Activated CD8-positive, alpha-beta memory T cell treated with anti-CD3 and anti-CD28 coated beads, Interleukin-2, amount 50 U/mL, for 24 hours (primary cell): Measurements from ENCODE around the gene AOAH.
"Not testable (repeated sequence)": the region's sequence is repeated elsewhere in the genome, so short reads cannot be mapped to it uniquely, and the experiment has no call there.

Experiments
- DNase-seq: peaks from one replicate; pipeline ENCODE4 v3.0.0-alpha.2; 2020; ENCODE audit errors: extremely low read depth

Gene AOAH

DNA sequence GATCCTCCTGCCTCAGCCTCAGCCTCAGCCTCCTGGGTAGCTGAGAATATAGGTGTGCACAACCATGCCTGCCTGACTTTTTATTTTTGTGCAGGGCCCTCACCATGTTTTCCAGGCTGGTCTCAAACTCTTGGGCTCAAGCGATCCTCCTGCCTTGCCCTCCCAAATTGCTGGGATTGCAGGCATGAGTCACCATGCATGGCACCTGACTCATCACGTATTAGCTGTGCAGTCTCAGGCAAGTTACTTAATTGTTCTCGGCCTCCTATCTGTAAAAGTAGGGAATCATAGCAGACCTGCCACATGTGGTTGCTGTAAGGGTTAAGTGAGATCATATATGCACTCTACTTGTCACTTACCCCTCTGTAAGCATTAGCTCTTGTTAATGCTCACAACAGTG, 217.5 kb downstream of the AOAH start:
- DNase-seq: no peak

DNA sequence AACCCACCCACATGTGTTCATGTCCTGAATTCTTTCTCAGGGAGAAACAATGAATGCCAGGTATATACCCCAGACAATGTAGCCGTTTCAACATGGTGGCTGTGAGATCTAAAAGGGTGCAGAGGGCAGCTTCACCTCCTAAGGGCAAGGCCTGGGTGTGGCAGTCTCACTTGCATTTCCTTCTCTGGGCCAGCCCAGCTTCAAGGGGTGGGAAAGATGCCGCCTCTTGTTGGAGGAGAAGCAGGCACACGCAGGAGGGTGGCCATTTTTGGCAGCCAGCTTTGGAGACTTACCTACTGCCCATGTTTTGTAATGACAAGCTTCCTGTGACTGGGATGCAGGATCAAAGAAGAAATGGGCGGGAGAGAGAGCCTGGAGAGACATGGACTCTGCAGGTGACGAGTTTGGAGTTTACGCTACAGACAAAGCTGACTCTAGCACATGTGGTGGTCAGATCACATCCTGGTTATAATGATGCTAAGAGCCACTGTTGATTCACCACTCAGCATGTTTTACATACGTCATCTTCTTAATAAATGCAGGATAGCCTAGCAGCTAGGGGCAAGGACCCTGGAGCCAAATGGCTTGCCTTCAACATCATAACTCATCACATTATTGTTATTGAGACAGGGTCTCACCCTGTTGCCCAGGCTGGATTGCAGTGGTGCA, 218.0 kb downstream of the AOAH start:
- no peak for DNase-seq

DNA sequence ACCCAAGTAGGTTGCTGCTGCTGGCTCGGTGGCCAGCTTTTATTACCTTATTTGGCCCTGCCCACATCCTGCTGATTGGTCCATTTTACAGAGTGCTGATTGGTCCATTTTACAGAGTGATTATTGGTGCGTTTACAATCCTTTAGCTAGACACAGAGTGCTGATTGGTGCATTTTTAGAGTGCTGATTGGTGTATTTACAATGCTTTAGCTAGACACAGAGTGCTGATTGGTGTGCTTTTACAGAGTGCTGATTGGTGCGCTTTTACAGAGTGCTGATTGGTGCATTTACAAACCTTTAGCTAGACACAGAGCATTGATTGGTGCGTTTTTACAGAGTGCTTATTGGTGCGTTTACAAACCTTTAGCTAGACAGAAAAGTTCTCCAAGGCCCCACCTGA, 219.7 kb downstream of the AOAH start:
- not testable (repeated sequence) for DNase-seq

DNA sequence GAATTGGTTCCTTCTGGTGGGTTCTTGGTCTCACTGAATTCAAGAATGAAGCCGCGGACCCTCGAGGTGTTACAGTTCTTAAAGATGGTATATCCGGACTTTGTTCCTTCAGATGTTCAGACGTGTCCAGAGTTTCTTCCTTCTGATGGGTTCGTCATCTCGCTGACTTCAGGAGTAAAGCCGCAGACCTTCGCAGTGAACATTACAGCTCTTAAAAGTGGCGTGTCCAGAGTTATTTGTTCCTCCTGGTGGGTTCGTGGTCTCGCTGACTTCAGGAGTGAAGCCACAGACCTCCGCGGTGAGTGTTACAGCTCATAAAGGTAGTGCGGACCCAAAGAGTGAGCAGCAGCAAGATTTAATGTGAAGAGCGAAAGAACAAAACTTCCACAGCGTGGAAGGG, 220.1 kb downstream of the AOAH start:
- not testable (repeated sequence) for DNase-seq

DNA sequence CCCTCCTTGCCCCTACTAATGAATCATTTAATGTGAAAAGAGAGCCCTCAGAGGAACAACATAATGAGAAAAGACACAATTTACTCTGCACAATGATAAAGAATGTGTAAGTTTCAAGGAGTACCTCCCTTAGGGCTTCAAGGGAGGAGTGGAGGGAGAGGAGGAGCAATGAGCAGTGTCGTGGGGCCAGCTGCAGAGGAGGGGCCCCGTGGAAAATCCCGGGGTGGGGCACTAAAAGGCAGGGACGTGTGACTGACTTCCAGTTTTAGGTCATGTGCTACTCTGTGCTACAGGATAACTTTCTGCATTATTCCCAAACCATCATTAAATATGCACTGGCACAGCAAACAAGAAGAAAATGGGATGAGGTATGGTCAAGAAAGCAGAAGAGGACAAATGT, 226.5 kb downstream of the AOAH start:
- no peak for DNase-seq

DNA sequence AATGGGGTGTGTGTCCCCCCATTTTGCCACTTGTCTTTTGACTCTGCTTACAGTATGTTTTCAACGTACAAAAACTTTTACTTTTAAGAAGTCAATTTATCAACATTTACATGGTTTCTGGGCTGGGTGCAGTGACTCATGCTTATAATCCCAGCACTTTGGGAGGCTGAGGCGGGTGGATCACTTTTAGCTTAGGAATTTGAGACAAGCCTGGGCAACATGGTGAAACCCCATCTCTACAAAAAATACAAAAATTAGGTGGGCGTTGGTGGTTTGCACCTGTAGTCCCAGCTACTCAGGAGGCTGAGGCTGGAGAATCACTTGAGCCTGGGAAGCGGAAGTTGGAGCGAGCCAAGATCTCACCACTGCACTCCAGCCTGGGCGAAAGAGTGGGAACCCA, 227.1 kb downstream of the AOAH start:
- not testable (repeated sequence) for DNase-seq

DNA sequence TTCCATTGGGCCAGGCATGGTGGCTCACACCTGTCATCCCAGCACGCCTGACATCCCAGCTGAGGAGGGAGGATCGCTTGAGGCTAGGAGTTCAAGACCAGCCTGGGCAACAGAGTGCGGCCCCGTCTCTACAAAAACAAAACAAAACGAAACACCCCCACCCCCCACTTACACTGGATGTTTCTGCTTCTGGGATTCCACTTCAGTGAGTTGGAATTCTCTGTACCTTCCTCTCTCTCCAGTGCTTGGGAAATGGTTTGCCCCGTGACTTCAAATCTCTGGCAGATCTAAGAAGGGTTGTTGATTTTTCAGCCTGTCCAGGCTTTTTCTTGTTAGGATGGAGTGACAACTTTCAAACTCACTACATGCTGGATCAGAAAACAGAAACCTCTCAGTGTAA, 227.7 kb downstream of the AOAH start:
- DNase-seq: no peak

DNA sequence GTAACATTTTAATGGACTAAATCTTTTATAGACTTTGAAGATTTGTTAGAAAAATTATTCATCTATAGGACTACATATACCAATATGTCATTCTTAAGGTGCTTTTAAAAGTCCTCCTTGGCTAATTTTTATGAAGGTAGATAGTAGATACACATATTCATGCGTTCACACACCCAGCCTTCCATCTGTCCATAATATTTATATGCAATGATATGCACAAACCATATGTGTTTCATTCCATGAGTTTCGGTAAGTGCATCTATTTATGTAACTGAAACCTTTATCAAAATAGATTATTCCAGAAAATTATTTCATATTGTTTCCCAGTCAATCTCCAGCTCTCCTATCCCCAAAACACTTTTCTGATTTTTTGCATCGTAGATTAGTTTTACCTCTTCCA, 233.0 kb downstream of the AOAH start:
- no peak for DNase-seq

DNA sequence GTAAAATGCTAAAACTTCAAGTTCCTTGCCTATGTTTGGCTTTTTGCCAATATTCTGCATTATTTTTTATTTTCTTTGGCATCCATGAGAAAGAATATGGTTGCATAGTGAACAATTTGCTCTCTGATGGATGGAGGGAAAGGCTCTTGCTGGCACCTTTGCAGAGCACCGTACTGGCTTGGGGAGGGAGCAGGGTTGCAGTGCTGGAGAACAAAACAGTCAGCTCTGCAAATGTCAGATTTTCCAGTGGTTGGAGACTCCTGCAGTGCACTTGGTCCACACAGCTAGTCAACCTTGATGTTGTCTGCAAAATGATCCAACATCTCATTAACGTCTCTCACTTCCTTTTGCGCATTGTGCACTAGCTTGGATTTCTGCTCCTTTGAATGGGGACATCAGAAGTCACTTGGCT, 233.9 kb downstream of the AOAH start:
- no peak for DNase-seq

DNA sequence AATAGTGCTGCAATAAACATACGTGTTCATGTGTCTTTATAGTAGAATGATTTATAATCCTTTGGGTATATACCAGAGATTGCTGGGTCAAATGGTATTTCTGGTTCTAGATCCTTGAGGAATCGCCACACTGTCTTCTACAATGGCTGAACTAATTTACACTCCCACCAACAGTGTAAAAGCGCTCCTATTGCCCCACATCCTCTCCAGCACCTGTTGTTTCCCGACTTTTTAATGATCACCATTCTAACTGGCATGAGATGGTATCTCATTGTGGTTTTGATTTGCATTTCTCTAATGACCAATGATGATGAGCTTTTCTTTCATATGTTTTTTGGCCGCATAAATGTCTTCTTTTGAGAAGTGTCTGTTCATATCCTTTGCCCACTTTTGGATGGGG, 235.6 kb downstream of the AOAH start:
- DNase-seq: not testable (repeated sequence)

DNA sequence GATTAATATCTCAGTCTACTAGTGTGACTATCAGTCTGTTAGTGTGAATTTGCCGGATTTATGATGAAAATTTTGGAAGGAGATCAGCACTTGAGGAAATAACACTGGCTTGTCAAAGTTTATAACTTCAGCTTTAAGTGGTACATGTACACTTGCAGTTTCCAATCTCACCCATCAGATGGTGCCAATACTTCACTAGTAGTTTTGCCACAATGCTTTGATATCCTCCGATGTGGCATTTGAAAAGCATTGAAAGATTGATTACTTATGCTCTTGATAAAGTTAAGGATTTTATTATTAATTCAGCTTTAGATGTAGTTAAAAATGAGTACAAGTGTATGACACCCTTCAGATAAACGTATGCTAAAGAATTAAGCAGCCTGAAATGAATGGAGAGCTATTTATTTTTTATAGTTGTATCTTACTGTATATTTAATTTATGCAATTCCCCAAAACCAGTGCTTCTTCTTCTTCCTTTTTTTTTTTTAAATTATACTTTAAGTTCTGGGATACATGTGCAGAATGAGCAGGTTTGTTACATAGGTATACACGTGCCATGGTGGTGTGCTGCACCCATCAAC, 236.4 kb downstream of the AOAH start:
- no peak for DNase-seq

DNA sequence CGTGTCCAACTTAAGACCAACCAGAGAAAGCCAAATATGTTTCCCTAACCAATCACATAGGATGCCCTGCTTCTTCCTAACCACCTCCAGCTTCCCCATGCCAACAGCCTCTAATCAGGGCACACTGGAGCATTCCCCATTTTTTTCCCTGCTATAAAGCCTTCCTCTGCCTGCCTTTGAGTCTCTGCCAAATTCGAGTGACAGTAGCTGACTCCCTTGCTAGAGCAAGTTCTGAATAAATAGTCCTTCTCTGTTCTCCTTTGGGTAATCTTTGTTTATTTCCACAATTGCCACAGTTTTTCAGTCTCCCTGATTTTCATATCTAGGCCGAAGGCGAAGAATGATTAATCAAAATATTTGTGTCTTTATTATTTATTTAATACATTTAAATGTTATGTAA, 238.0 kb downstream of the AOAH start:
- no peak for DNase-seq

DNA sequence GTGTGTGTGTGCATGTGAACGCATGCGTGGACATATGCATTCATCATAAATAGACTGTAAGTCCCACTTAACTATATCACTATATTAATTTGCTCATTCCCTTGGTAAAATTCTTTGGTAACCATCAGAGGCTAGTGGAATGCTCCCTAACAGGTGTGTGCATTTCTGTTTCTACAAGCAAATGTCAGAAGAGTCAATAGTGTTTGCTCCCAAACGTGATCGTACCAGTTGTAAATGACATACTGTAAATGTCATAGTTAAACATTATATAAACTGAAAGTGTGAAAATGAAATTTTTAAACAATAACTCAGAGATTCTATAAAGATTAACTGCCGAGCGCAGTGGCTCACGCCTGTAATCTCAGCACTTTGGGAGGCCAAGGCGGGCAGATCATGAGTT, 240.0 kb downstream of the AOAH start:
- DNase-seq: no peak

DNA sequence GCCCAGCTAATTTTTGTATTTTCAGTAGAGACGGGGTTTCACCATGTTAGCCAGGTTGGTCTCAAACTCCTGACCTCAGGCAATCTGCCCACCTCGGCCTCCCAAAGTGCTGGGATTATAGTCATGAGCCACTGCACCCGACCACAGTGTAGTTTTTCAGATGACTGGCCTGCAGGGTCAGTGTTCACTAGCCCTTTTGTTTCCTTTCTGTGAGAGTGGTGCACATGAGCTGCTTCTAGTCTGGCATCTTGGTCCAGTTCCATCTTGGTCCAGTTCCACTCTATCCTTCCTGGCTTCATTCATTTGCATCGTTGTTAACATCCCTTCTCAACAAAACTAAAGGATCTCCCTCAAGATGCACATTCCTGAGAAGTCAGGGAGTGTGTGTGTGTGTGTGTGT, 240.4 kb downstream of the AOAH start:
- DNase-seq: not testable (repeated sequence)

DNA sequence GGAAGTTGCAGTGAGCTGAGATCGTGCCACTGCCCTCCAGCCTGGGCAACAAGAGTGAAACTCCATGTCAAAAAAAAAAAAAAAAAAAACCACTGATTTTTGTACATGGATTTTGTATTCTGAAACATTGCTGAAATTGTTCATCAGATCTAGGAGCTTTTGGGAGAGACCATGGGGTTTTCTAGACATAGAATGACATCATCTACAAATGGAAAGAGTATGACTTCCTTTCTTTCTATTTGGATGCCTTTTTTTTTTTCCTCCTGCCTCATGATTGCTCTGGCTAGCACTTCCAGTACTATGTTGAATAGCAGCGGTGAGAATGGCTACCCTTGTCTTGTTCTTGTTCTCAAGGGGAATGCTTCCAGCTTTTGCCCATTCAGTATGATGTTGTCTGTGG, 245.5 kb downstream of the AOAH start:
- DNase-seq: no peak

DNA sequence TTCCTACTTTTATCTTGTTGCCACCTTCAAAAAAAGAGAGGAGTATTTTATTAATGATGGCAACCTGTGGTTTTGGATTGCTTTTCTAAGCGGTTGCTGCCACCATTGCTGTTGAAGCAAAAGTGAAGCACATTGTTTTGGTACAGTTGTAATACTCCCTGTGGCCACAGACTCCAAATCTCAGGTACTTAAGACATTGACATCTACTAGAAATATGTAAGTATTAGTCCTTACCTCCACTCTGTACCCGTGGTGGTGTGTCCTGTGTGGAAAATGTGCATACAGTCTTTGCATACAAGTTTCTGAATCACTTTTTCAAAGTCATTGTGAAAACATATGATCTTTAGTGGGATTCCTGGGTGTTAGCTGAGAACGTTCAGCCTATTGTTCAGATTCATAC, 248.9 kb downstream of the AOAH start:
- no peak for DNase-seq

DNA sequence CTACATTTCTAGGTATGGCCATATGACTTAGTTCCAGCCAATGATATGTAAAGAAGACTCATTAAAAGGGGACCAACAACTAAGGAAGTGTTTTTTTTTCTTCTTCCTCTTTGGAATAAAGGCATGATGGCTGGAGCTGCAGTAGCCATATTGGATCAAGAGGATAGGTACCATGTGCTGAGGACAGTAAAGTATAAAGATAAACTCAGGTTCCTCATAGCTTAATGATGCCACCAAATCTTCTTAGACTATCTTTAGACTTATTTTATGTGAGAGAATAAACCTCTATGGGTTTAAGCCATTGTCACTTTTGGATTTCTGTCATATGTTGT, 249.3 kb downstream of the AOAH start:
- no peak for DNase-seq

DNA sequence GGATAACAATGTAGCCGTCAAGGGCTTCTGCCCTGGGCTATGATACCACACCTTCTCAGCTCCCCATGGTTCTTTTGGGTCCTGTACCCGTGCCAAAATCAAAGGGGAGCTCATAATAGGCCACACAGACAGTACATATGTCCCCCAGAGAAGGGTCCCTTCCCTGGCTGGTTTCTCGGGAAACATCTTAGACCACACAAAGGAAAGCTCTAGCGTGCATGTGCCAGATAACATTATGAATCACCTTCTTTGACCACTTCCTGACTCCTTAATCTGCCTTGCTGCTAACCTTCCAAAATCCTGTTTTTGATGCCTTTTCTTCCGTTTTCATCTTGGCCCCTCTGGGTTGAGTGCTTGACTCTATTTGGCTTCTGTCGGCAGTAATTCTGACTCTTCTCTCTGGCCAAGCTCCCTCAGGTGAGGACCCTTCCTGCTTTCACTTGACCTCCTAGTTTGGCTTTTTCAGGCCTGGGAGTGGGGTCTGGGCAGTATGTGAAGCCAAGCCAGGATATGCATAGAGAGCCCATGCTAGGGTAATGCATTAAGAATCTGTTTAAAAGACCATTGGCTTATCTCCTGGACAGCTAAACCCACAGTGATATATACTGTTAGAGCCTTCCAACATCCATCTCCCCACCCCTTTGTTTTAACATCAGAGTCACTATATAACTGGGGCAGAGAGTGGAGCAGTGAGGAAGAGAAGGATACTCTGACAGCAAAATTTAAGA, 249.8 kb downstream of the AOAH start:
- DNase-seq: no peak

DNA sequence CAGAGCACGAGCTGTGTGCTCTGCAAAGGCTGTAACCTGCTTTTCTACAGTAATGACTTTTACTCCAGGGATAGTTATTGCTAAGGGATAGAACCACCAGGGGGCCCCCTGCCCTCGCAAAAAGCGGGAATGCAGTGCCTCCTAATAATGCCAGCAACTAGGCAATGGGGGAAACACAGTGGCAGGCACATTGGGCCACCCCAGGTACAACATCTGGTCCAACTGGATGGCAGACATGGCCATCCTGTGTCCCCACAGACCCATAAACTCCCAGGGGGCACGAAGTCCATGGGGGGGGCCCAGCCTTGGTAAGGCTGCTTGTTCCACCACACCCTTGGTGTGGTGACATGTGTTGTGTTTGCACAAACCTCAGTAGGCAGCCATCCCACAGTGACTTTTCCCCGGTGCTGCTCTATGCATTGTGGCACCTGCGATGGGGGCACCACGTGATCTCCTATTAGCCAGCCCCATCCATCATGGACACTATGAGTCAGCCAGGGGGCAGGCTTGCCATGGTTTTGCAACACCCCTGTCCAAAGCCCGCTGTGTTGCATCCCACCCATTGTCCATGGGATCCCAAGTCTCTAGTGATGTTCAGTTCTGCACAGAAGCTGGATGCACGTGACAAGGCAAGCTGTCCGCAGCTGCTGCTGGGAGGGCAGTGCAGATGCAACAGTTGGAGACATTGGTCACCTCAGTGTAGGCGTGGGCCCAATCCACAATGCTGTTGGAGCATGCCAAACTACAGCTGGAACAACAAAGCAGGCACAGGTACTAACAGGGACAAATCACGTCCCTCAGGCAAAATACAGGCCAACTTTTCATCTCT, 250.6 kb downstream of the AOAH start:
- DNase-seq: no peak

DNA sequence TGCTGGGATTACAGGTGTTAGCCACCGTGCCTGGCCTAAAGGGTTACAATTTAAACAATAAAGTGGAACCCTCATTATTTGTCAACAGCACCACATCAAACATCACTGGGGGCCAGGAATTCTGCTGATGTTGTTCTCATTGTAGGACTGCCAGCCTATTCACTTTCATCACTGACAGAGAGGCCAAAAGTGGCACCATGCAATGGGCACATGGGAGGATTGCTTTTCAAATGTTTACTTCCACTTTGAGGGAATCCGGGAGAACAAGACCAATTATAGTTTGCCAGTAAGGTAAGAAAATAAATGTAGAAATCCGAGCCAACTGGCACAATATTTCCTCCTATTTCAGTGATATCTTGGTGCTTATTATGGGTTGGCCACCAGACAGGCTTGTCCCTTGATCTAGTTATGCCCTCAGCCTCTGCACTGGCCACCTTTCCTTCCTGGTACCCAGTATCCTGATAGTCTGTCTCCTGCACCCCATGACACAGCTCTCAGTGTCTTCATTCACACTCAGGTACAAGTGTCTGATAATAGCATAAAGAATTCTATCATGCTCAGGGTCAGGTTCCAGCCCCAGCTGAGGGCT, 252.1 kb downstream of the AOAH start:
- DNase-seq: no peak

DNA sequence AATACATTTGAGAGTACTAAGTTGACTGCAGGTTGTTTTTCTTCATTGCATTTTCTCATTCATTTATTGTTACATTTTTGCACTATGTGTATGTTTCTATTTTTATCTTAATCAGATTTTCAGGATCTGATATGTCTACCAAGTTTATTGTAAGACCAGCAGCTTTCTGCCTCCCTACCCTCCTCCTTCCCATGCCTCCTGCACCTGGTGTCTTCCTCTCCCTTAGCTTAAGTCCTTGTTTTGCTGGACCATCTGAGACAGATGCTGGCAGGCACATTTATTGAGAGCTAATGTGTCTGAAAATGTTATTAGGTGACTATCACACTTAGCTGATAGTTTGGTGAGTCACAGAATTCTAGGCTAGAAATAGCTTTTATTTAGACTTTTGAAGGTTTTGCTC, 255.1 kb downstream of the AOAH start:
- DNase-seq: no peak
